Testis (tissue), 2 donors: ENCODE data around the gene CXADR.

Experiments
- POLR2A ChIP-seq: fragments of 450-650 bp; IDR thresholded peaks from one replicate; pipeline ENCODE4 v1.6.1; 2017; ENCODE audit warnings: antibody characterized with exemption, mild to moderate bottlenecking, moderate library complexity
- TF ChIP-seq, protein P1 (sequence below), 3 experiments: fragments of 450-650 bp in 2 of 3; fragments of 200-600 bp in 1 of 3; sonication (generic) in 1 of 3; IDR thresholded peaks; one replicate each; pipeline ENCODE4 v1.5.1; 2016 to 2019; ENCODE audit warnings: antibody characterized with exemption in 3 of 3, mild to moderate bottlenecking in 2 of 3, moderate library complexity in 1 of 3

DNA sequence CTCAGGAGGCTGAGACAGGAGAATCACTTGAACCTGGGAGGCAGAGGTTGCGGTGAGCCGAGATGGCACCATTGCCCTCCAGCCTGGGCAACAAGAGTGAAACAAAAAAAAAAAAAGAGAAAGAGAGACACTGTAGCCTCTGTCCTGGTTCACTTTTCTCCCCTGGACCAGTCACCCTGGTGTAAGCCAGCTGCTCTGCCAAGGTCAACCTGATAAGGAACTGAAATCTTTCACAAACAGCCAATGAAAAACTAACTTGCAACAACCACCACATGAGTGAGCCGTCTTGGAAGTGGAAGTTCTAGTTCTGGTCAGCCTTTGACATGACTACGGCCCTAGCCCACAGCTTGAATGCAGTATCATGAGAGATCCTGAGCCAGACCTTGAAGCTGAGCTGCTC, 36.8 kb upstream of the CXADR start:
- TF ChIP-seq, protein P1, sequence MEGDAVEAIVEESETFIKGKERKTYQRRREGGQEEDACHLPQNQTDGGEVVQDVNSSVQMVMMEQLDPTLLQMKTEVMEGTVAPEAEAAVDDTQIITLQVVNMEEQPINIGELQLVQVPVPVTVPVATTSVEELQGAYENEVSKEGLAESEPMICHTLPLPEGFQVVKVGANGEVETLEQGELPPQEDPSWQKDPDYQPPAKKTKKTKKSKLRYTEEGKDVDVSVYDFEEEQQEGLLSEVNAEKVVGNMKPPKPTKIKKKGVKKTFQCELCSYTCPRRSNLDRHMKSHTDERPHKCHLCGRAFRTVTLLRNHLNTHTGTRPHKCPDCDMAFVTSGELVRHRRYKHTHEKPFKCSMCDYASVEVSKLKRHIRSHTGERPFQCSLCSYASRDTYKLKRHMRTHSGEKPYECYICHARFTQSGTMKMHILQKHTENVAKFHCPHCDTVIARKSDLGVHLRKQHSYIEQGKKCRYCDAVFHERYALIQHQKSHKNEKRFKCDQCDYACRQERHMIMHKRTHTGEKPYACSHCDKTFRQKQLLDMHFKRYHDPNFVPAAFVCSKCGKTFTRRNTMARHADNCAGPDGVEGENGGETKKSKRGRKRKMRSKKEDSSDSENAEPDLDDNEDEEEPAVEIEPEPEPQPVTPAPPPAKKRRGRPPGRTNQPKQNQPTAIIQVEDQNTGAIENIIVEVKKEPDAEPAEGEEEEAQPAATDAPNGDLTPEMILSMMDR (IDR thresholded peaks at IDR 0.05), result no peak
- TF ChIP-seq POLR2A, result no peak
